A549 treated with CpdA at 1 μM for 4 hours (cell line): Measurements from ENCODE around the gene RASSF4. TPM values are rescaled to one million over a fixed set of nuclear protein-coding genes. Genes with fewer than 3 reads are reported as not detected.

Source experiments
- total RNA-seq: library from RNA; stranded (reverse); fragments of 200-300 nt; extraction: Qiagen RNA extraction; gene quantifications from 5 replicates; pipeline ENCODE4 v1.2.3, GENCODE V29; 2022; ENCODE audit warnings: low read depth

RASSF4 gene, protein sequence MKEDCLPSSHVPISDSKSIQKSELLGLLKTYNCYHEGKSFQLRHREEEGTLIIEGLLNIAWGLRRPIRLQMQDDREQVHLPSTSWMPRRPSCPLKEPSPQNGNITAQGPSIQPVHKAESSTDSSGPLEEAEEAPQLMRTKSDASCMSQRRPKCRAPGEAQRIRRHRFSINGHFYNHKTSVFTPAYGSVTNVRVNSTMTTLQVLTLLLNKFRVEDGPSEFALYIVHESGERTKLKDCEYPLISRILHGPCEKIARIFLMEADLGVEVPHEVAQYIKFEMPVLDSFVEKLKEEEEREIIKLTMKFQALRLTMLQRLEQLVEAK
- total RNA-seq, result 1.1 to 1.7 TPM (median 1.3 TPM) in 5 replicates

GRCh38 chr10:44959247-44960087, at the start of gene RASSF4:
RASSF4 (plus strand) TSS chr10:44959802; CDS start chr10:44970203, 10,401 bp downstream.

DNA sequence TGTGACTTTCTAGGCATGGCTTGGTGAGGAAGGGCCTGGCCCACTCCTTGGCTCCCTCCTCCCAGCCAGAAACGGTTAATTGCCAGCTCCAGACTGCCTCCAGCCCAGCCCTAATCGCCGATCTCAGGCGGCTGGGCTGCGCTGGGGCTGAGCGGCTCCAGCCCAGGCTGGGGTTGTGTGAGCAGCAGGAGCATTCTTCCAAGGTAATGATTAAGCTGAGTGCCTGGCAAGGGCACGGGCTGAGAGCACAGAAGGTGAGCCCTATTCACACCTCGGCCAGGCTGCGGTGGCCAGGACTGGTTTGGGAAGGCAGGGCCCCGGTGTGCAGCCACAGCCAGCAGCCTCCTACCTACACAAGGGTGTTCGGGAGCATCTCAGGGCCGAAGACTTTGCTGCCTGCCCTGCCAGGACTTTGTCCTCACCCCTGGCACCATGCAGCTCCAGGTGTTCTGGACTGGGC, 48.5 kb upstream of the RASSF4 start, which contains the start of gene TMEM72:
Gene TMEM72, plus strand, starts transcription at position 257 of the 460 bp plus-strand sequence. Its CDS starts 176 bp downstream, at position 433.

DNA sequence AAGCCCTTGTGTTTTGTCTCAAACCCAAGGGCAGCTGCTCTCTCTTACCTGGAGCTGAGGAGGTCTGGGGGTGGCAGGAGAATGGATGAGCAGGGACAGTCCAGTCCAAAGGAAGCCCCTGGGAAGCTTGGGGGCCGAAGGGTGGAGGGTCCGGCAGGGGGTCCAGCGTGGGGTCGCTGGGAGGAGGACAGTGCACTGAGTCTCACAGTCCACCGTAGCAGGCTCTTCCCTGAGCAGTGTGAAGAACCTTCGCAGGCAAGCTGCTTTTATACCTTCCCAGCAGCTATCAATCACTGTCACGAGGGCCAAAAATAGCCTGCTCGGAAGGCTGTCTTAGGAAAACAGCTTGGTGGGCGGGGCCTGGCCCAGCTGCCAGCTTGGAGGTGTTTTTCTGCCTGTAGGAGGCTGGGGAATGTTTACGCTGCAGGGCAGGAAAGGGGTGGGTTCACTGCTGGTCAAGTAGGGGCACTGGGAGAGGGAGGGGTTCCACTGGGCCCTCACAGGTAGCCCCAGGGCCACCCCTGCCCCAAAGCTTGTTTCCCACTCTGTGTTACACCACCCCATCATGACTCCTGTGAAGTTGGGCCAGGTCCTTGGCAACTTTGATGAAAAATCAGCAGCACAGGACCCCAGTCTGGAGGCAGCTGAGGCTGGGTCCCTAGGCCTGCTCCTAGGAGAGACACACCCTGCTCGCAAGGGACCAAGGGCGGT, 19.1 kb downstream of the RASSF4 start, which contains the start of gene DEPP1:
Gene DEPP1, minus strand, starts transcription at position 240 of the 711 bp plus-strand sequence. CDS start 779 bp downstream, outside the sequence.

GRCh38 chr10:45000752-45001380, 41.3 kb downstream of the RASSF4 start, which contains the start of gene ZNF22:
ZNF22 (plus strand) TSS chr10:45000923; CDS start chr10:45003369, 2,446 bp downstream.

Other genes with a start within 250 kb of the RASSF4 start
- gene TMEM72, start 48.5 kb upstream of the RASSF4 start, total RNA-seq, result not detected in 5 replicates
- 1.3 to 1.8 TPM (median 1.4 TPM) in 5 replicates for gene DEPP1, start 19.0 kb downstream of the RASSF4 start, total RNA-seq
- 5.4 to 6.4 TPM (median 5.9 TPM) in 5 replicates for gene ZNF22, start 41.1 kb downstream of the RASSF4 start, total RNA-seq